Tibial nerve (tissue), 4 donors: ENCODE measurements around the gene PCP4. TPM values are rescaled to one million over a fixed set of nuclear protein-coding genes. Genes with fewer than 3 reads are reported as not detected.
"Not testable (repeated sequence)": the region's sequence is repeated elsewhere in the genome, so short reads cannot be mapped to it uniquely, and the experiment has no call there.

Experiments
- DNase-seq, 2 donors: peaks; one replicate each; pipeline ENCODE4 v3.0.0-alpha.2; 2019; ENCODE audit warnings: low spot score in 2 of 2
- H3K27ac ChIP-seq, 4 donors: fragments of 200-600 bp; sonication (generic) in 3 of 4; one replicate each; pipeline ENCODE4 v1.5.1; 2017 to 2019; ENCODE audit warnings: mild to moderate bottlenecking in 1 of 4
- H3K27me3 ChIP-seq, 2 donors: fragments of 200-600 bp; sonication (generic) in 1 of 2; one replicate each; pipeline versions ENCODE4 v1.5.1 to v1.6.0; 2017 to 2019
- H3K36me3 ChIP-seq, 3 donors: fragments of 200-600 bp; sonication (generic); one replicate each; pipeline ENCODE4 v1.5.1; 2018 to 2019
- H3K4me1 ChIP-seq, 4 donors: fragments of 200-600 bp; sonication (generic) in 3 of 4; one replicate each; pipeline ENCODE4 v1.5.1; 2017 to 2019
- H3K4me3 ChIP-seq, 4 donors: fragments of 200-600 bp; sonication (generic) in 3 of 4; one replicate each; pipeline ENCODE4 v1.5.1; 2017 to 2019; ENCODE audit warnings: mild to moderate bottlenecking in 1 of 4, moderate library complexity in 1 of 4
- H3K9me3 ChIP-seq, 4 donors: fragments of 200-600 bp; sonication (generic) in 3 of 4; one replicate each; pipeline ENCODE4 v1.5.1; 2017 to 2019
- CTCF ChIP-seq, 5 experiments: fragments of 200-600 bp in 3 of 5; fragments of 450-650 bp in 2 of 5; sonication (generic) in 3 of 5; IDR thresholded peaks; one replicate each; pipeline ENCODE4 v1.5.1; 2016 to 2019; ENCODE audit warnings: antibody characterized with exemption in 5 of 5, mild to moderate bottlenecking in 3 of 5, moderate library complexity in 2 of 5
- EP300 ChIP-seq, 2 donors: sonication (generic); formaldehyde crosslinking; IDR thresholded peaks; one replicate each; pipeline ENCODE4 v1.6.1; 2017; ENCODE audit warnings: antibody characterized with exemption in 2 of 2, mild to moderate bottlenecking in 1 of 2
- POLR2A ChIP-seq, 2 donors: fragments of 450-650 bp; IDR thresholded peaks; one replicate each; pipeline ENCODE4 v1.6.1; 2017; ENCODE audit warnings: antibody characterized with exemption in 2 of 2, mild to moderate bottlenecking in 2 of 2, moderate library complexity in 2 of 2
- WGBS, 2 donors: methylation state at CpG; one replicate each; pipeline ENCODE4 v1.1.5; 2018; 5-methylcytosine and 5-hydroxymethylcytosine counted together
- total RNA-seq, 4 donors: library from RNA; depleted of rRNA; stranded (reverse); fragments of >200 nt; gene quantifications; one replicate each; pipeline ENCODE4 v1.1.0, GENCODE V29; 2016

The PCP4 gene
- total RNA-seq, 4 donors from 2014 or later: 13.5 TPM; not detected in 3

- WGBS, 2 donors: 80 to 82% methylated on average over 3 of the region's 3 CpGs
- no peaks in the 10 kb centered on the region for H3K9me3 ChIP-seq
- DNase-seq: no peak
- H3K36me3 ChIP-seq: no peaks in the 10 kb centered on the region
- no peaks in the 10 kb centered on the region for H3K4me1 ChIP-seq
- H3K4me3 ChIP-seq: no peak overlapping the region
- no peak overlapping the region for H3K27ac ChIP-seq
- TF ChIP-seq CTCF (IDR thresholded peaks at IDR 0.05) (no peak), EP300 (IDR thresholded peaks at IDR 0.05) (no peak), POLR2A (IDR thresholded peaks at IDR 0.05) (no peak)
- no peaks in the 10 kb centered on the region for H3K27me3 ChIP-seq
Measured at GRCh38 chr21:39882839-39883195, 15.6 kb downstream of the PCP4 start.

GRCh38 chr21:39885119-39885848 is 18.0 kb downstream of the PCP4 start:
- no peaks in the 10 kb centered on the region for H3K4me1 ChIP-seq
- no peaks in the 10 kb centered on the region for H3K36me3 ChIP-seq
- H3K27me3 ChIP-seq: no peaks in the 10 kb centered on the region
- H3K4me3 ChIP-seq: no peak overlapping the region
- WGBS, 2 donors: 49 to 65% methylated on average over 16 to 17 of the region's 17 CpGs
- no peak overlapping the region for H3K27ac ChIP-seq
- peak in 1 of 2 donors; percentile 24 for DNase-seq
- TF ChIP-seq POLR2A (IDR thresholded peaks at IDR 0.05): no peak
- TF ChIP-seq CTCF (IDR thresholded peaks at IDR 0.05): no peak
- no peak for TF ChIP-seq EP300 (IDR thresholded peaks at IDR 0.05)
- no peaks in the 10 kb centered on the region for H3K9me3 ChIP-seq

- no peak for DNase-seq
- H3K4me1 ChIP-seq: no peaks in the 10 kb centered on the region
- H3K9me3 ChIP-seq: no peaks in the 10 kb centered on the region
- TF ChIP-seq CTCF (IDR thresholded peaks at IDR 0.05) (no peak), POLR2A (IDR thresholded peaks at IDR 0.05) (no peak), EP300 (IDR thresholded peaks at IDR 0.05) (no peak)
- H3K27ac ChIP-seq: no peak overlapping the region
- no peak overlapping the region for H3K4me3 ChIP-seq
- no peaks in the 10 kb centered on the region for H3K36me3 ChIP-seq
- WGBS, 2 donors: 86 to 91% methylated on average over 9 of the region's 9 CpGs
- no peaks in the 10 kb centered on the region for H3K27me3 ChIP-seq
Measured at GRCh38 chr21:39888848-39889247, 21.6 kb downstream of the PCP4 start.

- Histone ChIP-seq H3K27ac (no peak overlapping the region), H3K36me3 (no peaks in the 10 kb centered on the region), H3K27me3 (no peaks in the 10 kb centered on the region), H3K4me1 (no peaks in the 10 kb centered on the region), H3K4me3 (no peak overlapping the region), H3K9me3 (no peaks in the 10 kb centered on the region)
- no peak for DNase-seq
- no peak for TF ChIP-seq CTCF (IDR thresholded peaks at IDR 0.05)
- TF ChIP-seq EP300 (IDR thresholded peaks at IDR 0.05): peak in 1 of 2 donors; percentile 1
- WGBS, 2 donors: 86 to 97% methylated on average over 5 of the region's 5 CpGs
Measured at GRCh38 chr21:39891111-39891510, 23.9 kb downstream of the PCP4 start.

GRCh38 chr21:39891863-39892262 is 24.6 kb downstream of the PCP4 start:
- WGBS, 2 donors: 85% methylated on average over 12 of the region's 12 CpGs
- H3K9me3 ChIP-seq, H3K36me3 ChIP-seq, H3K4me3 ChIP-seq, H3K4me1 ChIP-seq, DNase-seq, H3K27ac ChIP-seq, H3K27me3 ChIP-seq: not testable (repeated sequence)

GRCh38 chr21:39900491-39900890 is 33.3 kb downstream of the PCP4 start:
- TF ChIP-seq CTCF (IDR thresholded peaks at IDR 0.05) (no peak), EP300 (IDR thresholded peaks at IDR 0.05) (no peak), POLR2A (IDR thresholded peaks at IDR 0.05) (no peak)
- Histone ChIP-seq H3K9me3 (no peaks in the 10 kb centered on the region), H3K4me3 (no peak overlapping the region), H3K4me1 (no peaks in the 10 kb centered on the region), H3K27me3 (no peaks in the 10 kb centered on the region), H3K27ac (no peak overlapping the region), H3K36me3 (no peaks in the 10 kb centered on the region)
- no peak for DNase-seq
- 65 to 66% methylated on average over 5 of the region's 5 CpGs for WGBS, 2 donors
